Parathyroid adenoma (tissue), 2 donors: ENCODE data around the gene OR11A1.

Source experiments
- H2AFZ ChIP-seq: fragments of 300-600 bp; sonication (generic); one replicate; pipeline ENCODE4 v1.7.0; 2017; ENCODE audit warnings: antibody characterized with exemption, mild to moderate bottlenecking
- H3K27ac ChIP-seq: fragments of 300-600 bp; sonication (generic); one replicate; pipeline ENCODE4 v1.7.0; 2017
- H3K27me3 ChIP-seq: fragments of 300-600 bp; sonication (generic); one replicate; pipeline ENCODE4 v1.7.0; 2017; ENCODE audit warnings: low read length; ENCODE audit not compliant: control insufficient read depth, insufficient read depth
- H3K36me3 ChIP-seq: fragments of 300-600 bp; sonication (generic); one replicate; pipeline ENCODE4 v1.7.0; 2017; ENCODE audit warnings: low read length; ENCODE audit not compliant: control insufficient read depth, insufficient read depth
- H3K4me1 ChIP-seq: fragments of 300-600 bp; sonication (generic); one replicate; pipeline ENCODE4 v1.7.0; 2017; ENCODE audit warnings: control low read depth
- H3K4me2 ChIP-seq: fragments of 300-600 bp; sonication (generic); one replicate; pipeline ENCODE4 v1.7.0; 2017; ENCODE audit warnings: low read length
- H3K4me3 ChIP-seq: fragments of 300-600 bp; sonication (generic); one replicate; pipeline ENCODE4 v1.7.0; 2017; ENCODE audit warnings: low read depth, low read length
- H3K79me2 ChIP-seq: fragments of 300-600 bp; sonication (generic); one replicate; pipeline ENCODE4 v1.7.0; 2017; ENCODE audit warnings: control low read depth
- H3K9ac ChIP-seq: fragments of 300-600 bp; sonication (generic); one replicate; pipeline ENCODE4 v1.7.0; 2017; ENCODE audit warnings: mild to moderate bottlenecking
- H3K9me3 ChIP-seq: fragments of 300-600 bp; sonication (generic); one replicate; pipeline ENCODE4 v1.7.0; 2017; ENCODE audit warnings: low read length; ENCODE audit not compliant: control insufficient read depth
- CTCF ChIP-seq: fragments of 300-600 bp; sonication (generic); IDR thresholded peaks from one replicate; pipeline ENCODE4 v1.7.0; 2017; ENCODE audit warnings: antibody characterized with exemption, mild to moderate bottlenecking
- donor health status: primary hyperparathyroidism.

OR11A1 gene

GRCh38 chr6:29496961-29497360 is 40.1 kb upstream of the OR11A1 start:
- no peaks in the 10 kb centered on the region for H3K27me3 ChIP-seq

GRCh38 chr6:29495571-29495970 is 38.7 kb upstream of the OR11A1 start:
- Histone ChIP-seq H3K27ac (no peak overlapping the region), H3K9me3 (no peaks in the 10 kb centered on the region), H3K4me3 (no peak overlapping the region), H2AFZ (no peak overlapping the region), H3K4me2 (no peak overlapping the region), H3K79me2 (no peaks in the 10 kb centered on the region), H3K36me3 (no peaks in the 10 kb centered on the region), H3K9ac (no peak overlapping the region), H3K4me1 (no peaks in the 10 kb centered on the region), H3K27me3 (no peaks in the 10 kb centered on the region)
- TF ChIP-seq CTCF: no peak

More at GRCh38 chr6:29496961-29497360, 40.1 kb upstream of the OR11A1 start:
- Histone ChIP-seq H3K36me3 (no peaks in the 10 kb centered on the region), H2AFZ (no peak overlapping the region), H3K4me1 (no peaks in the 10 kb centered on the region), H3K4me3 (no peak overlapping the region), H3K9me3 (no peaks in the 10 kb centered on the region), H3K9ac (no peak overlapping the region), H3K27ac (no peak overlapping the region), H3K79me2 (no peaks in the 10 kb centered on the region), H3K4me2 (no peak overlapping the region)
- no peak for TF ChIP-seq CTCF

GRCh38 chr6:29494131-29494530 is 37.3 kb upstream of the OR11A1 start:
- TF ChIP-seq CTCF: no peak
- no peak overlapping the region for H2AFZ ChIP-seq
- no peaks in the 10 kb centered on the region for H3K4me1 ChIP-seq
- no peaks in the 10 kb centered on the region for H3K27me3 ChIP-seq
- no peaks in the 10 kb centered on the region for H3K79me2 ChIP-seq
- H3K4me3 ChIP-seq: no peak overlapping the region
- H3K9me3 ChIP-seq: no peaks in the 10 kb centered on the region
- no peaks in the 10 kb centered on the region for H3K36me3 ChIP-seq
- H3K27ac ChIP-seq: no peak overlapping the region
- no peak overlapping the region for H3K4me2 ChIP-seq
- H3K9ac ChIP-seq: no peak overlapping the region

- no peak overlapping the region for H3K27ac ChIP-seq
- H2AFZ ChIP-seq: no peak overlapping the region
- no peaks in the 10 kb centered on the region for H3K4me1 ChIP-seq
- no peak for TF ChIP-seq CTCF
- H3K4me2 ChIP-seq: no peak overlapping the region
- H3K9me3 ChIP-seq: no peaks in the 10 kb centered on the region
- H3K79me2 ChIP-seq: no peaks in the 10 kb centered on the region
- H3K9ac ChIP-seq: no peak overlapping the region
- no peak overlapping the region for H3K4me3 ChIP-seq
- H3K27me3 ChIP-seq: no peaks in the 10 kb centered on the region
- no peaks in the 10 kb centered on the region for H3K36me3 ChIP-seq
Observed at GRCh38 chr6:29493261-29493660, 36.4 kb upstream of the OR11A1 start.

- TF ChIP-seq CTCF: no peak
- Histone ChIP-seq H3K36me3 (no peaks in the 10 kb centered on the region), H3K4me1 (no peaks in the 10 kb centered on the region), H3K4me3 (no peak overlapping the region), H3K27ac (no peak overlapping the region), H3K27me3 (no peaks in the 10 kb centered on the region), H3K9me3 (no peaks in the 10 kb centered on the region), H3K79me2 (no peaks in the 10 kb centered on the region), H2AFZ (no peak overlapping the region), H3K9ac (no peak overlapping the region), H3K4me2 (no peak overlapping the region)
Observed at GRCh38 chr6:29491574-29491973, 34.7 kb upstream of the OR11A1 start.
